B cell (primary cell): ENCODE data around the gene PLEK2. TPM values are rescaled to one million over a fixed set of nuclear protein-coding genes. Genes with fewer than 3 reads are reported as not detected.

Experiments used
- ATAC-seq: fragments of 200-7000 bp; cut with Tn5 transposase; one replicate; pipeline ENCODE4 v1.10.0; 2021; ENCODE audit warnings: low read depth, mild to moderate bottlenecking, moderate number of reproducible peaks, moderate library complexity
- CTCF ChIA-PET: fragments of 350-600 bp; sonication (Branson Sonifier 250); formaldehyde crosslinking; loops from one replicate; lab custom pipeline; 2021; ENCODE audit warnings: antibody characterized with exemption, inconsistent platforms; lab: Charles Lee
- POLR2A ChIA-PET: fragments of 350-600 bp; sonication (Branson Sonifier 250); formaldehyde crosslinking; loops from one replicate; lab custom pipeline; 2021; ENCODE audit warnings: antibody characterized with exemption; lab: Charles Lee
- DNase-seq: peaks from one replicate; pipeline ENCODE4 v3.0.0; 2013
- H2AFZ ChIP-seq: 2 replicates; pipeline ENCODE4 v1.6.1; 2012; ENCODE audit warnings: mild to moderate bottlenecking, low read depth, low read length; ENCODE audit not compliant: insufficient read depth, poor library complexity, severe bottlenecking
- H3K27ac ChIP-seq, 2 donors: 1 replicate in 1 of 2; 2 replicates in 1 of 2; pipeline ENCODE4 v1.5.1; 2012 to 2013; ENCODE audit warnings: low read length in 2 of 2, mild to moderate bottlenecking in 2 of 2, moderate library complexity in 1 of 2
- H3K27me3 ChIP-seq, 4 experiments: fragments of 200-600 bp in 1 of 4; sonication (generic) in 1 of 4; replicated peaks in 1 of 4; 1 replicate in 2 of 4; 2 replicates in 2 of 4; pipeline versions ENCODE4 v1.6.1 to v1.7.0; 2013 to 2016; ENCODE audit warnings: low read length in 3 of 4, mild to moderate bottlenecking in 2 of 4, mixed read lengths in 1 of 4, moderate library complexity in 1 of 4; ENCODE audit not compliant: insufficient read depth in 4 of 4, control insufficient read depth in 3 of 4; ENCODE audit errors: control extremely low read depth in 1 of 4
- H3K36me3 ChIP-seq, 2 experiments: replicated peaks in 1 of 2; 1 replicate in 1 of 2; 2 replicates in 1 of 2; pipeline versions ENCODE4 v1.6.1 to v1.7.1; 2013; ENCODE audit warnings: low read length in 1 of 2; ENCODE audit not compliant: insufficient read depth in 2 of 2, control insufficient read depth in 1 of 2; ENCODE audit errors: control extremely low read depth in 1 of 2, extremely low read depth in 1 of 2
- H3K4me1 ChIP-seq, 2 donors: fragments of 200-600 bp in 1 of 2; sonication (generic) in 1 of 2; 1 replicate in 1 of 2; 2 replicates in 1 of 2; pipeline versions ENCODE4 v1.5.1 to v1.6.1; 2013 to 2017; ENCODE audit warnings: low read length in 2 of 2; ENCODE audit not compliant: control insufficient read depth in 2 of 2, insufficient read depth in 2 of 2
- H3K4me2 ChIP-seq: replicated peaks from 2 replicates; pipeline ENCODE3; 2012; ENCODE audit warnings: mild to moderate bottlenecking, low read depth, low read length; ENCODE audit not compliant: poor library complexity, severe bottlenecking
- H3K4me3 ChIP-seq, 5 experiments: fragments of 200-600 bp in 1 of 5; sonication (generic) in 1 of 5; 1 replicate in 3 of 5; 2 replicates in 2 of 5; pipeline versions ENCODE4 v1.5.1 to v1.7.0; 2011 to 2016; ENCODE audit warnings: low read length in 4 of 5, mild to moderate bottlenecking in 4 of 5, low read depth in 2 of 5, control low read depth in 1 of 5, moderate library complexity in 1 of 5; ENCODE audit not compliant: insufficient read depth in 1 of 5; ENCODE audit errors: control extremely low read depth in 1 of 5, extremely low read depth in 1 of 5
- H3K79me2 ChIP-seq: fragments of 200-600 bp; sonication (generic); one replicate; pipeline ENCODE4 v1.6.0; 2016; ENCODE audit warnings: low read length; ENCODE audit not compliant: control insufficient read depth, insufficient read depth
- H3K9ac ChIP-seq: fragments of 200-600 bp; sonication (generic); 2 replicates; pipeline ENCODE4 v1.6.1; 2017; ENCODE audit warnings: mild to moderate bottlenecking, low read length, moderate library complexity
- H3K9me3 ChIP-seq, 3 donors: one replicate each; pipeline versions ENCODE4 v1.6.1 to v1.7.1; 2013; ENCODE audit warnings: low read length in 2 of 3; ENCODE audit not compliant: control insufficient read depth in 2 of 3, insufficient read depth in 1 of 3; ENCODE audit errors: control extremely low read depth in 1 of 3
- H4K20me1 ChIP-seq: 2 replicates; pipeline ENCODE4 v1.6.0; 2012; ENCODE audit warnings: mild to moderate bottlenecking, low read length; ENCODE audit not compliant: insufficient read depth, control insufficient read depth, poor library complexity, severe bottlenecking
- H3K27ac Mint-ChIP-seq: one replicate; pipeline ENCODE4 v1.8.0; 2021; ENCODE audit warnings: mixed read lengths
- H3K27me3 Mint-ChIP-seq: one replicate; pipeline ENCODE4 v1.8.0; 2021; ENCODE audit warnings: mixed read lengths
- H3K4me1 Mint-ChIP-seq: one replicate; pipeline ENCODE4 v1.8.0; 2021; ENCODE audit warnings: mixed read lengths
- H3K4me3 Mint-ChIP-seq: one replicate; pipeline ENCODE4 v1.8.0; 2021; ENCODE audit warnings: mixed read lengths
- H3K9me3 Mint-ChIP-seq: one replicate; pipeline ENCODE4 v1.8.0; 2022; ENCODE audit warnings: mixed read lengths; ENCODE audit not compliant: insufficient read depth
- CTCF ChIP-seq: fragments of 200-600 bp; IDR thresholded peaks from one replicate; pipeline ENCODE4 v1.8.0; 2022; ENCODE audit warnings: antibody characterized with exemption, mild to moderate bottlenecking
- EZH2 ChIP-seq: IDR thresholded peaks from 2 replicates; pipeline ENCODE4 v1.6.1; 2012; ENCODE audit warnings: borderline replicate concordance, low read depth, mild to moderate bottlenecking, moderate library complexity, low read length; ENCODE audit not compliant: insufficient read depth, poor library complexity, severe bottlenecking
- WGBS: methylation state at CpG from one replicate; pipeline ENCODE4 v1.1.5; 2013; ENCODE audit warnings: missing lambda C conversion rate; ENCODE audit not compliant: insufficient coverage; 5-methylcytosine and 5-hydroxymethylcytosine counted together
- intact Hi-C: fragments of 100-400 bp; cut with micrococcal nuclease; formaldehyde crosslinking; loops from one replicate; pipeline ENCODE4 v1.10.0; 2022
- polyA plus RNA-seq: library from polyadenylated mRNA; depleted of rRNA; stranded (reverse); fragments of >200 nt; gene quantifications from 2 replicates; pipeline ENCODE4 v1.2.3, GENCODE V29; 2012
- total RNA-seq, 2 donors: library from RNA; stranded (reverse); fragments of 120-200 nt in 1 of 2; gene quantifications; 1 replicate in 1 of 2; 2 replicates in 1 of 2; pipeline versions ENCODE4 v1.2.3 to v1.2.4, GENCODE V29; 2013 to 2022

PLEK2 gene
- total and polyA plus RNA-seq, 2 donors (not counting 1 experiment from before 2014, with no cell fraction given): not detected

- no peaks in the 10 kb centered on the region for H3K9me3 ChIP-seq
- ChIA-PET POLR2A (no interaction called here), CTCF (no interaction called here)
- no peak overlapping the region for H3K9ac ChIP-seq
- intact Hi-C loops: no loop called here
- no peak overlapping the region for H2AFZ ChIP-seq
- H3K36me3 ChIP-seq: no peaks in the 10 kb centered on the region
- H3K4me3 ChIP-seq: no peak overlapping the region
- no peak overlapping the region for H3K27ac ChIP-seq
- no peak overlapping the region for H3K27ac Mint-ChIP-seq
- H3K4me3 Mint-ChIP-seq: no peak overlapping the region
- H3K27me3 Mint-ChIP-seq: peaks cover 29% of the 10 kb centered on the region
- ATAC-seq (no peak), DNase-seq (no peak)
- H3K4me1 Mint-ChIP-seq: no peaks in the 10 kb centered on the region
- no peaks in the 10 kb centered on the region for H3K4me1 ChIP-seq
- H3K4me2 ChIP-seq: no peak overlapping the region
- H3K9me3 Mint-ChIP-seq: peaks cover under 1% of the 10 kb centered on the region
- no peaks in the 10 kb centered on the region for H3K79me2 ChIP-seq
- TF ChIP-seq EZH2 (no peak), CTCF (no peak)
- WGBS: 95% methylated on average over 8 of the region's 9 CpGs
- H4K20me1 ChIP-seq: no peaks in the 10 kb centered on the region
- H3K27me3 ChIP-seq: peaks cover 0 to 11% (median 2%) of the 10 kb centered on the region in 4 experiments
These were observed 14.4 kb downstream of the PLEK2 start for GRCh38 chr14:67397536-67397935.

GRCh38 chr14:67396381-67396970, 15.5 kb downstream of the PLEK2 start:
- ChIA-PET CTCF (no interaction called here), POLR2A (no interaction called here)
- H3K27ac Mint-ChIP-seq: no peak overlapping the region
- no peak for ATAC-seq
- Histone ChIP-seq H3K4me3 (no peak overlapping the region), H2AFZ (no peak overlapping the region), H3K79me2 (no peaks in the 10 kb centered on the region), H3K4me1 (no peaks in the 10 kb centered on the region), H4K20me1 (no peaks in the 10 kb centered on the region), H3K4me2 (no peak overlapping the region), H3K9ac (no peak overlapping the region), H3K36me3 (no peaks in the 10 kb centered on the region), H3K27me3 (peaks cover 0 to 11% (median 2%) of the 10 kb centered on the region in 4 experiments), H3K9me3 (no peaks in the 10 kb centered on the region), H3K27ac (no peak overlapping the region)
- no peaks in the 10 kb centered on the region for H3K4me1 Mint-ChIP-seq
- no peak overlapping the region for H3K4me3 Mint-ChIP-seq
- no peak for TF ChIP-seq CTCF
- TF ChIP-seq EZH2: no peak
- no peak for DNase-seq
- H3K27me3 Mint-ChIP-seq: peaks cover 28% of the 10 kb centered on the region
- intact Hi-C loops: no loop called here
- WGBS: 94% methylated on average over 2 of the region's 2 CpGs
- no peaks in the 10 kb centered on the region for H3K9me3 Mint-ChIP-seq
